H1 (cell line): ENCODE data around the gene RAD18. TPM values are rescaled to one million over a fixed set of nuclear protein-coding genes. Genes with fewer than 3 reads are reported as not detected.

Source experiments
- KDM1A ChIP-seq: fragments of 200-600, 300-600 bp; sonication (generic); IDR thresholded peaks from 2 replicates; pipeline ENCODE4 v1.7.1; 2016; ENCODE audit warnings: mild to moderate bottlenecking, low read length, borderline replicate concordance
- polyA plus RNA-seq, 7 experiments: library from polyadenylated mRNA; depleted of rRNA in 3 of 7; stranded (reverse) in 5 of 7; unstranded in 2 of 7; fragments of >200 nt in 5 of 7; fragments of 200-250 nt in 2 of 7; gene quantifications; 1 replicate in 5 of 7; 2 replicates in 1 of 7; 4 replicates in 1 of 7; pipeline versions ENCODE4 v1.2.1 to v1.2.3, GENCODE V29; 2011 to 2013; ENCODE audit warnings: missing spikeins in 2 of 7, mixed read lengths in 2 of 7
- total RNA-seq: library from RNA; stranded (reverse); fragmentation: NEBNext Ultra II Directional; extraction: Animal tissue kit (Norgen Biotek cat#: 25700); gene quantifications from 2 replicates; pipeline ENCODE4 v1.2.1, GENCODE V29; 2021

The RAD18 gene
- total and polyA plus RNA-seq, 2 of the 8 experiments (the other 6 are each of a cell fraction or from before 2014, with no cell fraction given), result 13.0 to 23.2 TPM

GRCh38 chr3:8992199-8992598 is 28.9 kb upstream of the RAD18 start (continued):
- TF ChIP-seq KDM1A, result no peak
